ENCODE data around the gene SPR.

The SPR gene

GRCh38 chr2:72915320-72915906 is 28.2 kb downstream of the SPR start:
- no peak for DNase-seq (ENCODE audit: low spot score)

GRCh38 chr2:72915907-72916742 is 28.9 kb downstream of the SPR start:
- peak; percentile 21 for DNase-seq (ENCODE audit: low spot score)

- no peak for DNase-seq (ENCODE audit: low spot score)
These were observed 29.5 kb downstream of the SPR start for GRCh38 chr2:72916743-72917137.

GRCh38 chr2:72917138-72917876 is 30.1 kb downstream of the SPR start, which contains the start of gene EMX1:
Gene EMX1 (plus strand): TSS chr2:72917519. CDS start chr2:72917853, 334 bp downstream.
- DNase-seq (ENCODE audit: low spot score) = peak; percentile 34

- no peak for DNase-seq (ENCODE audit: low spot score)
These were observed 30.8 kb downstream of the SPR start for GRCh38 chr2:72917877-72918553.

GRCh38 chr2:72919414-72920317 is 32.5 kb downstream of the SPR start:
- DNase-seq (ENCODE audit: low spot score) = no peak

- DNase-seq (ENCODE audit: low spot score) = no peak
These were observed 33.3 kb downstream of the SPR start for GRCh38 chr2:72920318-72921087.

GRCh38 chr2:72921088-72921851 is 34.1 kb downstream of the SPR start:
- DNase-seq (ENCODE audit: low spot score) = no peak

GRCh38 chr2:72921853-72922252 is 34.6 kb downstream of the SPR start:
- no peak for DNase-seq (ENCODE audit: low spot score)

- no peak for DNase-seq (ENCODE audit: low spot score)
These were observed 36.7 kb downstream of the SPR start for GRCh38 chr2:72923833-72924352.

- no peak for DNase-seq (ENCODE audit: low spot score)
These were observed 37.4 kb downstream of the SPR start for GRCh38 chr2:72924353-72925240.

- DNase-seq (ENCODE audit: low spot score) = no peak
These were observed 38.2 kb downstream of the SPR start for GRCh38 chr2:72925328-72925943.

- no peak for DNase-seq (ENCODE audit: low spot score)
These were observed 39.2 kb downstream of the SPR start for GRCh38 chr2:72926368-72926767.

- no peak for DNase-seq (ENCODE audit: low spot score)
These were observed 39.7 kb downstream of the SPR start for GRCh38 chr2:72926811-72927465.

- DNase-seq (ENCODE audit: low spot score) = no peak
These were observed 40.7 kb downstream of the SPR start for GRCh38 chr2:72927619-72928550.

GRCh38 chr2:72929010-72929409 is 41.8 kb downstream of the SPR start:
- no peak for DNase-seq (ENCODE audit: low spot score)

Measured in CD4-positive, alpha-beta T cell treated with Interleukin-2 at 100 ng/mL for 4 hours (primary cell).